ENCODE results near the gene ORC3. TPM values are rescaled to one million over a fixed set of nuclear protein-coding genes. Genes with fewer than 3 reads are reported as not detected.

ORC3 gene
- polyA plus RNA-seq, 1 donor (not counting 4 experiments of a cell fraction or from before 2014, with no cell fraction given) = 37.4 TPM

DNA sequence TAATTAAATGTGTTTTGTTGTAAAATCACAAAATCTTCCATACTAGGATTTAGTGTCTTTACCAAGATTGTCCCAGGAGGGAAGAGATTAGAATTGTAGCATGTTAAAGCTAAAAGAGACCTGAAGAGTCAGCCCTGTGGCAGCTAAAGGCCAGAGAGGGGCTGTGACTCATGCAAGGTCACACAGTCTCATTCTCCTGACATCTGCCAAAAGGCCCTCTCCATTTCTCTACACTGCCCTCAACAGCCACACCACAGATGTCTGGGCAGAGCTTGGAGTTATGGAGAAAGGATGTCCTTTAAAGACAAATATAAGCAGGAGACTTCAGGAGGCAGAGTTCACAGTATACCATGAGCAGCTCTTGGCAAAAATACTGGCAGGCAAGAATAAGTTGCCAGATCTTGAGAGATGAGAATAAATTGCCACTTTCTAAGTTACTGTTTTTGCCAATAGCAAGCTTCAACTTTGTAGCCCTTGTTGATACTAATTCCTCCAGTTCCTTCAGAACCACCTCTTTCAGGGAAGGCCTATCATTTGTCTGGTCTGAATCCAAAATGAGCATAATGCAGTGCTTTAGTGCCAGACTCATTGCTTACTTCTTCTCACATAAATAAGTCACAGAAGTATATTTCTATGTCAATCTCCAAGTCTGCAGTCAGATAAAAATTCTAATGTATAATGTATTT, 70.4 kb downstream of the ORC3 start:
- Histone ChIP-seq H3K9ac (ENCODE audit: control insufficient read depth, extremely low read depth, insufficient read depth, low read length) (no peak overlapping the region), H3K9me3 (ENCODE audit: control insufficient read depth, low read depth, low read length) (no peaks in the 10 kb centered on the region), H3K4me2 (ENCODE audit: control insufficient read depth, extremely low read depth, insufficient read depth, low read depth, low read length) (no peak overlapping the region), H3K4me1 (ENCODE audit: control insufficient read depth, extremely low read depth, insufficient read depth, low read length) (no peaks in the 10 kb centered on the region), H4K20me1 (ENCODE audit: control insufficient read depth, extremely low read depth, insufficient read depth, low read length) (no peaks in the 10 kb centered on the region), H3K79me2 (ENCODE audit: control insufficient read depth, insufficient read depth, low read length) (no peaks in the 10 kb centered on the region), H2AFZ (ENCODE audit: control insufficient read depth, low read length) (no peak overlapping the region), H3K36me3 (ENCODE audit: control insufficient read depth in 2 of 2, extremely low read depth in 1 of 2, insufficient read depth in 2 of 2, low read length in 2 of 2) (peaks cover 3% of the 10 kb centered on the region in 2 experiments), H3K27me3 (ENCODE audit: control insufficient read depth, extremely low read depth, insufficient read depth, low read length) (no peaks in the 10 kb centered on the region), H3K9me1 (ENCODE audit: control insufficient read depth, extremely low read depth, insufficient read depth, low read length) (no peaks in the 10 kb centered on the region), H3K27ac (ENCODE audit: control insufficient read depth, insufficient read depth, low read length) (no peak overlapping the region), H3K4me3 (ENCODE audit: control insufficient read depth in 2 of 3, extremely low read depth in 1 of 3, insufficient read depth in 2 of 3, low read depth in 1 of 3, low read length in 3 of 3) (no peak overlapping the region)
- TF ChIP-seq, protein P1, sequence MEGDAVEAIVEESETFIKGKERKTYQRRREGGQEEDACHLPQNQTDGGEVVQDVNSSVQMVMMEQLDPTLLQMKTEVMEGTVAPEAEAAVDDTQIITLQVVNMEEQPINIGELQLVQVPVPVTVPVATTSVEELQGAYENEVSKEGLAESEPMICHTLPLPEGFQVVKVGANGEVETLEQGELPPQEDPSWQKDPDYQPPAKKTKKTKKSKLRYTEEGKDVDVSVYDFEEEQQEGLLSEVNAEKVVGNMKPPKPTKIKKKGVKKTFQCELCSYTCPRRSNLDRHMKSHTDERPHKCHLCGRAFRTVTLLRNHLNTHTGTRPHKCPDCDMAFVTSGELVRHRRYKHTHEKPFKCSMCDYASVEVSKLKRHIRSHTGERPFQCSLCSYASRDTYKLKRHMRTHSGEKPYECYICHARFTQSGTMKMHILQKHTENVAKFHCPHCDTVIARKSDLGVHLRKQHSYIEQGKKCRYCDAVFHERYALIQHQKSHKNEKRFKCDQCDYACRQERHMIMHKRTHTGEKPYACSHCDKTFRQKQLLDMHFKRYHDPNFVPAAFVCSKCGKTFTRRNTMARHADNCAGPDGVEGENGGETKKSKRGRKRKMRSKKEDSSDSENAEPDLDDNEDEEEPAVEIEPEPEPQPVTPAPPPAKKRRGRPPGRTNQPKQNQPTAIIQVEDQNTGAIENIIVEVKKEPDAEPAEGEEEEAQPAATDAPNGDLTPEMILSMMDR (optimal IDR thresholded peaks at IDR 0.05 in 1 of 3, IDR thresholded peaks at IDR 0.05 in 1 of 3, conservative IDR thresholded peaks at IDR 0.05 in 1 of 3; ENCODE audit: extremely low read depth in 1 of 3, insufficient read depth in 2 of 3, low read length in 3 of 3) = no peak
- no peak for TF ChIP-seq EZH2 (IDR thresholded peaks at IDR 0.05; ENCODE audit: low read length)
- DNase-seq (ENCODE audit: low read depth, low spot score) (no peak), FAIRE-seq (no peak)
- dilution Hi-C loops (cut with MboI; ENCODE audit: extremely low pct_ligation_motif_present, low sequenced_read_pairs) = no loop called here

DNA sequence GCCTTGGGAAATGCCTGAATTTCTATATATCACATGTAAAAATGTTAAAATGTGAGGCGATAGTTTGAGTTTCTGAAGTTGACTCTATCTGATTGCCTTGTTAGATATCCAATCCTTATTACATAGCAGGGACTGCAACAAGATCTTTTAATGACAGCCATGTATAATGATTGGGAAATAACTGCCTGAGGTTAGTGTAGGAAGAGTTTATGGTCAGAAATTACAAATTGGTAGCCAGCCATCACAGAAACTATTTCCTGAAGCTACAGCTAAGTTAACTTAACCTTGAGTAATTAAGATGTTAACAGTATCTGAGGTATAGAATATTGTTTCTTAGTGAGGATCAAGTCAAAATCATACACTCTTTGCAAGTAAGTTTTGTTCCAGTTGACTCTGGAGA, 71.1 kb downstream of the ORC3 start:
- DNase-seq (ENCODE audit: low read depth, low spot score) = no peak
- Histone ChIP-seq H3K4me2 (ENCODE audit: control insufficient read depth, extremely low read depth, insufficient read depth, low read depth, low read length) (no peak overlapping the region), H3K4me1 (ENCODE audit: control insufficient read depth, extremely low read depth, insufficient read depth, low read length) (no peaks in the 10 kb centered on the region), H2AFZ (ENCODE audit: control insufficient read depth, low read length) (no peak overlapping the region), H3K9ac (ENCODE audit: control insufficient read depth, extremely low read depth, insufficient read depth, low read length) (no peak overlapping the region), H3K79me2 (ENCODE audit: control insufficient read depth, insufficient read depth, low read length) (no peaks in the 10 kb centered on the region), H3K4me3 (ENCODE audit: control insufficient read depth in 2 of 3, extremely low read depth in 1 of 3, insufficient read depth in 2 of 3, low read depth in 1 of 3, low read length in 3 of 3) (no peak overlapping the region), H3K27ac (ENCODE audit: control insufficient read depth, insufficient read depth, low read length) (no peak overlapping the region), H3K27me3 (ENCODE audit: control insufficient read depth, extremely low read depth, insufficient read depth, low read length) (no peaks in the 10 kb centered on the region), H3K36me3 (ENCODE audit: control insufficient read depth in 2 of 2, extremely low read depth in 1 of 2, insufficient read depth in 2 of 2, low read length in 2 of 2) (peaks cover 3% of the 10 kb centered on the region in 2 experiments), H3K9me3 (ENCODE audit: control insufficient read depth, low read depth, low read length) (no peaks in the 10 kb centered on the region), H4K20me1 (ENCODE audit: control insufficient read depth, extremely low read depth, insufficient read depth, low read length) (no peaks in the 10 kb centered on the region), H3K9me1 (ENCODE audit: control insufficient read depth, extremely low read depth, insufficient read depth, low read length) (no peaks in the 10 kb centered on the region)
- no peak for TF ChIP-seq EZH2 (IDR thresholded peaks at IDR 0.05; ENCODE audit: low read length)
- TF ChIP-seq, protein P1 (optimal IDR thresholded peaks at IDR 0.05 in 1 of 3, IDR thresholded peaks at IDR 0.05 in 1 of 3, conservative IDR thresholded peaks at IDR 0.05 in 1 of 3; ENCODE audit: extremely low read depth in 1 of 3, insufficient read depth in 2 of 3, low read length in 3 of 3) = no peak
- dilution Hi-C loops (cut with MboI; ENCODE audit: extremely low pct_ligation_motif_present, low sequenced_read_pairs) = no loop called here
- no peak for FAIRE-seq

Measured in keratinocyte (primary cell).